Karpas-422 (cell line): ENCODE measurements around the gene FYB2. TPM values are rescaled to one million over a fixed set of nuclear protein-coding genes. Genes with fewer than 3 reads are reported as not detected.

Experiments used
- DNase-seq: peaks from one replicate; pipeline ENCODE4 v3.0.0-alpha.2; 2015
- H2AFZ ChIP-seq: fragments of 200-600 bp; sonication (generic); 2 replicates; pipeline ENCODE4 v1.6.1; 2014; ENCODE audit warnings: antibody characterized with exemption, low read length, mixed read lengths
- H3K27ac ChIP-seq: fragments of 200-600 bp; sonication (generic); 2 replicates; pipeline ENCODE4 v1.5.1; 2014; ENCODE audit warnings: mild to moderate bottlenecking, low read length, moderate library complexity
- H3K27me3 ChIP-seq: fragments of 200-600 bp; sonication (generic); 2 replicates; pipeline ENCODE4 v1.6.1; 2014; ENCODE audit warnings: low read length, mixed read lengths
- H3K36me3 ChIP-seq: fragments of 200-600 bp; sonication (generic); 2 replicates; pipeline ENCODE4 v1.6.1; 2014; ENCODE audit warnings: low read length, mixed read lengths; ENCODE audit not compliant: insufficient read depth
- H3K4me1 ChIP-seq: fragments of 200-600 bp; sonication (generic); 2 replicates; pipeline ENCODE4 v1.6.1; 2014; ENCODE audit warnings: mild to moderate bottlenecking, low read length, mixed read lengths
- H3K4me2 ChIP-seq: fragments of 200-600 bp; sonication (generic); 2 replicates; pipeline ENCODE4 v1.6.1; 2014; ENCODE audit warnings: low read length, low read depth, mild to moderate bottlenecking; ENCODE audit not compliant: poor library complexity, severe bottlenecking
- H3K4me3 ChIP-seq: fragments of 200-600 bp; sonication (generic); 2 replicates; pipeline ENCODE4 v1.5.1; 2014; ENCODE audit warnings: mild to moderate bottlenecking, antibody characterized with exemption, low read length, mixed read lengths
- H3K79me2 ChIP-seq: fragments of 200-600 bp; sonication (generic); 2 replicates; pipeline ENCODE4 v1.6.1; 2014; ENCODE audit warnings: mild to moderate bottlenecking, low read length, mixed read lengths
- H3K9ac ChIP-seq: fragments of 200-600 bp; sonication (generic); 2 replicates; pipeline ENCODE4 v1.6.0; 2014; ENCODE audit warnings: low read length
- H3K9me2 ChIP-seq: fragments of 200-600 bp; sonication (generic), shearing (Covaris generic); replicated peaks from 2 replicates; pipeline ENCODE4 v1.6.0; 2014; ENCODE audit warnings: mild to moderate bottlenecking, low read length, moderate library complexity; ENCODE audit not compliant: insufficient read depth
- H3K9me3 ChIP-seq: fragments of 300-700, 200-600 bp; sonication (generic); 2 replicates; pipeline ENCODE4 v1.6.1; 2014; ENCODE audit warnings: low read length, mixed read lengths
- H4K20me1 ChIP-seq: fragments of 200-600 bp; sonication (generic); 2 replicates; pipeline ENCODE4 v1.6.1; 2014; ENCODE audit warnings: mild to moderate bottlenecking, antibody characterized with exemption, low read length, low read depth; ENCODE audit not compliant: insufficient read depth
- total RNA-seq: library from RNA; depleted of rRNA; stranded (reverse); fragments of >200 nt; shearing (Covaris generic); gene quantifications from 2 replicates; pipeline ENCODE4 v1.2.3, GENCODE V29; 2014; ENCODE audit warnings: low replicate concordance

The FYB2 gene
- total RNA-seq, 1 experiment from 2014 or later, result not detected

DNA sequence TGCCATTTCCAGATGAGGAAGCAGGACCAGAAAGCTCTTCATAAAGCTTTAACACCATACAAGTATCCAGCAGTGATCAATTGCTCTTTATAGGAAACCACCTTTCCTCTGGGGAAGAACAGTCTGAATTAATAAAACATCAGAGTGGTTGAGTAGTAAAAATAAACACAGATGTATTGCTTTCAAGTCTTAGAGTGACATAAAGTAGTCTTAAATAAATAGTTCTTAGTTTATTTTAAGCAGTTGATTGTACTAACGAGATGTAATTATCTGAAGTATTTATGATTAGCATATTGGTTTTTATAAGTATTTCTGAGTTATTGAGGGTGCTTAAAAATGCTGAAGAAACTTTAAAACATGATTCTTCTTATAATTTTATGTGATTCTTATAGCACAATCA is 107.1 kb downstream of the FYB2 start:
- Histone ChIP-seq H3K4me1 (no peaks in the 10 kb centered on the region), H3K9me3 (no peaks in the 10 kb centered on the region), H3K9me2 (no peaks in the 10 kb centered on the region), H3K79me2 (no peaks in the 10 kb centered on the region), H3K4me2 (no peak overlapping the region), H4K20me1 (no peaks in the 10 kb centered on the region), H3K36me3 (no peaks in the 10 kb centered on the region), H3K9ac (no peak overlapping the region), H3K27me3 (no peaks in the 10 kb centered on the region), H3K4me3 (no peak overlapping the region), H3K27ac (no peak overlapping the region), H2AFZ (no peak overlapping the region)
- DNase-seq, result no peak

DNA sequence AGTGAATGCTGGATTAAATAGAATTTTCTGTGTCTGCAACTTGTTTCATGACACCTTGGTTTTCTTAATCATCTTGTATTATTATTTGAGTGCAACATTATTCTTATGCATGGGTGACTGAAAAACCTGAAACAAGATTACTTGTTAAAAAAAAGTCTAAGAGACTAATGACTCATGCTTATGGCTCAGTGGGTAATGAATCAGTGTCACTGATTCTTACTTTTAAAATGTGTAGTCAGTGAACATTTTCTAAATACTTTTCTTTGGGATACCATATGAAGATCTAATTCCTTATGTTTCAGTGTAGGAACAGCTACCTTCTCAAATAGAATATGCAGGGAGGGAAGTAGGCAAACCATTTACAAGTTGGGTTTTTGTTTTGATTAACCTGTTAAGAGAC is 108.6 kb downstream of the FYB2 start:
- Histone ChIP-seq H3K4me2 (no peak overlapping the region), H3K79me2 (no peaks in the 10 kb centered on the region), H4K20me1 (no peaks in the 10 kb centered on the region), H3K9me3 (no peaks in the 10 kb centered on the region), H3K4me1 (no peaks in the 10 kb centered on the region), H3K4me3 (no peak overlapping the region), H2AFZ (no peak overlapping the region), H3K27me3 (no peaks in the 10 kb centered on the region), H3K9ac (no peak overlapping the region), H3K9me2 (no peaks in the 10 kb centered on the region), H3K27ac (no peak overlapping the region), H3K36me3 (no peaks in the 10 kb centered on the region)
- DNase-seq, result no peak

DNA sequence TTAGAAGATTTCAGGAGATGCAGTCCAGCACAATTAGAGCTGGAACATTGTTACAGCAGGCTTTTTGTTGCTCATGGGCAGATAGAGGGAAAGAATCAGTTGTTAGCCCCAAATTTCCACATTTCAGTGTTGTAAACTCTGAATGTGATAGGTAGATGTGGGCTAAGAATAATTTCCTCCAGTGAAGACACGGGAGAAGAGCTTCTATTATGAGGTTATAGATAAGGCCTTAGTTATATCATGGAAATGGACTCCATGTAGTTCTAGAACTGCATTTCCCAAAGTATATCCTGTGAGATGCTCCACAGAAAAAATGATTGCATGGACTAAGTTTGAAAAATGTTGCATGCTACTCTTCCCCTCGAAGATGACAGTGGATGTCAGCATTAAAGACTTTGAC is 109.2 kb downstream of the FYB2 start:
- Histone ChIP-seq H3K9me3 (no peaks in the 10 kb centered on the region), H3K36me3 (no peaks in the 10 kb centered on the region), H3K27me3 (no peaks in the 10 kb centered on the region), H3K9ac (no peak overlapping the region), H3K4me2 (no peak overlapping the region), H3K9me2 (no peaks in the 10 kb centered on the region), H3K79me2 (no peaks in the 10 kb centered on the region), H3K27ac (no peak overlapping the region), H3K4me1 (no peaks in the 10 kb centered on the region), H4K20me1 (no peaks in the 10 kb centered on the region), H3K4me3 (no peak overlapping the region), H2AFZ (no peak overlapping the region)
- DNase-seq, result no peak

DNA sequence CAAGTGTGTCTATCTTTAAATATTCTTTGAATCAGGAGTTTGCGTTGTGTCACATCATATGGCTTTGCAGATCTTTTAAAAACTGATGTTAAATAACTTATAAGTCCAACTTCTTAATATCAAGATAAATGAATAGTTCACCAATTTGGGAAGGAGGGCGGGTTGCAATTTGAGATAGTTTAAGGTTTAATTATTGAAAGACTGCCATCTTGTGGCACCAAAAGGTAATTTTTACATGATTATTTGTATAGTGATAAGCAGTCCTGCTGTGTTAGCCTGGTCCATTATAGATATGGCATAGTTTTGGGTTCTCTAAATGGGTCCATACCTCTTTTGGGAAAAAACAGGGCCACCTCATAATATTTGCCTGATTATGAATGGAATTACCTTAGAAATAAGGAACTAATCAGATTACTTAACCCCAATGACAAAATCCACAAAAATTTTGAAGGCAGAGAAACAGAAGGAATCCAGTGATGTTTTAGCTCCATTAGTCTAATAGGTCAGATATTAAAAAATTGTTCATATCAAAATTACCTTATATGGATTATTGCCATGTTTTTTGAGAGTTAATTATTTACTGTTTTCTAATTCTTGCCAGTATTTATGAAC is 109.8 kb downstream of the FYB2 start:
- H4K20me1 ChIP-seq, result no peaks in the 10 kb centered on the region
- H3K9ac ChIP-seq, result no peak overlapping the region
- H3K4me2 ChIP-seq, result no peak overlapping the region
- no peak overlapping the region for H2AFZ ChIP-seq
- H3K36me3 ChIP-seq, result no peaks in the 10 kb centered on the region
- H3K4me1 ChIP-seq, result no peaks in the 10 kb centered on the region
- no peaks in the 10 kb centered on the region for H3K9me2 ChIP-seq
- H3K9me3 ChIP-seq, result no peaks in the 10 kb centered on the region
- no peaks in the 10 kb centered on the region for H3K27me3 ChIP-seq
- H3K79me2 ChIP-seq, result no peaks in the 10 kb centered on the region
- no peak overlapping the region for H3K4me3 ChIP-seq
- H3K27ac ChIP-seq, result no peak overlapping the region
- peak; percentile 85 for DNase-seq

DNA sequence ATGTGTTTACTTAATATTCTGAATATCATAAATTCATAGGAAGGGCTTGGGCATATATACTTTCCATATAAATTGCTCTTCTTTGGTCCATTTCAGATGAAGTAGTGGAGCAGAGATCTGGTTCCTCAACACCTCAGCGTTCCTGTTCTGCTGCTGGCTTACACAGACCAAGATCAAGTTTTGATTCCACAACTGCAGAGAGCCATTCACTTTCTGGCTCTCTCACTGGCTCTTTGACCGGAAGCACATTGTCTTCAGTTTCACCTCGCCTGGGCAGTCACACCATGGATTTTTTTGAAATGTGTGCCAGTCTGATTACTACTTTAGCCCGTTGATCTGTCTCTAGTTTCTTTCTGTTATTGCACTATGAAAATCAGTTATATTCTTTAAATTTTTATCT is 111.8 kb downstream of the FYB2 start:
- Histone ChIP-seq H4K20me1 (no peaks in the 10 kb centered on the region), H3K9me2 (no peaks in the 10 kb centered on the region), H3K79me2 (no peaks in the 10 kb centered on the region), H3K36me3 (no peaks in the 10 kb centered on the region), H3K27ac (no peak overlapping the region), H3K4me3 (no peak overlapping the region), H2AFZ (no peak overlapping the region), H3K4me1 (no peaks in the 10 kb centered on the region), H3K4me2 (no peak overlapping the region), H3K27me3 (no peaks in the 10 kb centered on the region), H3K9ac (no peak overlapping the region), H3K9me3 (no peaks in the 10 kb centered on the region)
- DNase-seq, result no peak

DNA sequence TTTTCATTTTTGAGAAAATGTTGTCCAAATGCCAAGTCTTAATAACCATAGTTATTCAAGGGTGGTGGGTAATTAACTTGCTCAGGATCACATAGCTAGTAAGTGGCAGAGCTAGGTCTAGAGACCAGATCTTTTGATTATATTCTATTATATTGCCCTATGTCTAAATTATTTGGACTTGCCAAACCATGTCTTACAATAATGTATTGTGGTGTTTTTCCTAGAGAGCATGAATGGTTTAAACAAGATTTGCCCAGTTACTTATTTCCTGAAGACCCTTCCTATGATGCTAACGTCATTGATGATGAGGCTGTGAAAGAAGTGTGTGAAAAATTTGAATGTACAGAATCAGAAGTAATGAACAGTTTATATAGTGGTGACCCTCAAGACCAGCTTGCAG is 115.5 kb downstream of the FYB2 start:
- H3K36me3 ChIP-seq, result no peaks in the 10 kb centered on the region
- H3K4me3 ChIP-seq, result no peak overlapping the region
- no peaks in the 10 kb centered on the region for H3K9me3 ChIP-seq
- no peaks in the 10 kb centered on the region for H4K20me1 ChIP-seq
- no peaks in the 10 kb centered on the region for H3K9me2 ChIP-seq
- no peak overlapping the region for H2AFZ ChIP-seq
- no peak overlapping the region for H3K9ac ChIP-seq
- no peaks in the 10 kb centered on the region for H3K4me1 ChIP-seq
- no peaks in the 10 kb centered on the region for H3K79me2 ChIP-seq
- no peak overlapping the region for H3K27ac ChIP-seq
- H3K4me2 ChIP-seq, result no peak overlapping the region
- DNase-seq, result no peak
- no peaks in the 10 kb centered on the region for H3K27me3 ChIP-seq

DNA sequence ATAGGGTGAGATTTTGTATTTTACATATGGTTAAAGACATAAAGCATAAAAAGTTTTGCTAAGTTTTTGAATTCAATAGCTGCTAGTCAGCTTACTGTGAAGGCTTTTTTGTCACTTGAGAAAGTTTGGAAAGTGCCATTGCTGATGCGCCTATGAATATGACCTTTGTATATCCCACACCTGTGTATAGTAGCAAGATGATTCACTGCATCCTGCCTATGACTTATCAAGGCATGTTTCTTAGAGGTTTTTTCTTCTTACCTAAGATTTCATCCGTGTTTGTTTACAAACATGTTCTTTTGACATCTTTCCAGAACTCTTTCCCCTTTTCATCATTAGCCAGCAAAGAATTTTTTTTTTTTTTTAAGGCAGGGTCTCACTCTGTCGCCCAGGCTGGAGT is 122.5 kb downstream of the FYB2 start:
- Histone ChIP-seq H3K9me2 (no peaks in the 10 kb centered on the region), H4K20me1 (no peaks in the 10 kb centered on the region), H3K79me2 (no peaks in the 10 kb centered on the region), H3K4me2 (no peak overlapping the region), H3K36me3 (no peaks in the 10 kb centered on the region), H3K27me3 (no peaks in the 10 kb centered on the region), H3K4me1 (no peaks in the 10 kb centered on the region), H3K9ac (no peak overlapping the region), H3K4me3 (no peak overlapping the region), H3K9me3 (no peaks in the 10 kb centered on the region), H2AFZ (no peak overlapping the region), H3K27ac (no peak overlapping the region)
- DNase-seq, result no peak

DNA sequence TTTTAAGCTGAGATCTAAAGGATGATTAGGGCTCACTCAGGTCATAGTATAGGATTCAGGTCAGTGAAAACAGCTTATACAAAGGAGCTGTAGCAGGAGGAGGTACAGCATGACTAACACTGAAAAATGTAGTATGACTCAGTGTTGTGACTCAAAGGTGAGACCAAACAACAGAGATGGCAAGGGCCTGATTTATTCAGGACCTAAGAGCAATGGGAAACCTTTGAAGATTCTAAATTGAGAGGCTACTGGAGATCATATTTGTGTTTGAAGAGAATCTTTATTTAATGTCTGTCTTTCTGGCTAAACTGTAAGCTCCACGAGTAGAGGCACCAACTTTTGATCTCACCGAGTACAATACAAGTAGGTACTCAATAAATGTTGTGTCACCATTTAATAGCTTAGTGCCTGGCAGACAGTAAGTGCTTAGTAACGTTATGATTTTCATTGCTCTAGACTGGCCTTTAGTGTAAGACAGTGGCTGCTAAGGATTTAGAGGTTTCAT is 130.6 kb downstream of the FYB2 start:
- no peaks in the 10 kb centered on the region for H3K79me2 ChIP-seq
- no peak overlapping the region for H3K27ac ChIP-seq
- H3K27me3 ChIP-seq, result no peaks in the 10 kb centered on the region
- no peaks in the 10 kb centered on the region for H3K36me3 ChIP-seq
- no peak overlapping the region for H2AFZ ChIP-seq
- H3K9me3 ChIP-seq, result no peaks in the 10 kb centered on the region
- H3K4me3 ChIP-seq, result no peak overlapping the region
- no peaks in the 10 kb centered on the region for H3K4me1 ChIP-seq
- no peak for DNase-seq
- no peak overlapping the region for H3K4me2 ChIP-seq
- H3K9ac ChIP-seq, result no peak overlapping the region
- H4K20me1 ChIP-seq, result no peaks in the 10 kb centered on the region
- no peaks in the 10 kb centered on the region for H3K9me2 ChIP-seq

DNA sequence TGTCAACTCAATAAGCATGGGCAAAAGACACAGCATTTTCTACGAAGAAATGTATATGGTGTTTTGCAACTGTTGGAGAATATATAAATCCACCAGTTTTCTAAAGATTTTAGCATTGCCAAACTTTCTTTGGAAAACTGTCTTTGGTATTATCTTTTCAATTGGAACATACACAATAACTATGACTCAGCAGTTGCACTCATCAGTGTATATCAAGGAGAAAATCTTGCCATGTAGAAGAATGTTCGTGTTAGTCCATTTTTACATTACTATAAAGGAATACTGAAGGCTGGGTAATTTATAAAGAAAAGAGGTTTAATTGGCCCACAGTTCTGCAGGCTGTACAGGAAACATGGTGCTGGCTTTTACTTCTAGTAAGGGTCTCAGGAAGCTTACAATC is 133.0 kb downstream of the FYB2 start:
- Histone ChIP-seq H3K9me3 (no peaks in the 10 kb centered on the region), H2AFZ (no peak overlapping the region), H3K36me3 (no peaks in the 10 kb centered on the region), H3K4me1 (no peaks in the 10 kb centered on the region), H3K9me2 (no peaks in the 10 kb centered on the region), H3K27me3 (no peaks in the 10 kb centered on the region), H4K20me1 (no peaks in the 10 kb centered on the region), H3K9ac (no peak overlapping the region), H3K4me3 (no peak overlapping the region), H3K27ac (no peak overlapping the region), H3K79me2 (no peaks in the 10 kb centered on the region), H3K4me2 (no peak overlapping the region)
- no peak for DNase-seq
